ENCODE measurements around the gene IQCN. TPM values are rescaled to one million over a fixed set of nuclear protein-coding genes. Genes with fewer than 3 reads are reported as not detected.

Gene IQCN
- total RNA-seq = 6.9 and 10.4 TPM in 2 replicates
- long read RNA-seq = 0 reads

GRCh38 chr19:18274219-18274780 lies at the start of gene IQCN:
TSS of gene IQCN (minus strand) at chr19:18274452. CDS start at chr19:18269478, 4,974 bp downstream.
- H3K4me3 Mint-ChIP-seq (ENCODE audit: unreplicated experiment) = peak within 1 kb of the TSS; percentile 40
- H3K36me3 Mint-ChIP-seq (ENCODE audit: unreplicated experiment) = peaks cover 8% of the 10 kb centered on the region
- H3K9me3 Mint-ChIP-seq (ENCODE audit: unreplicated experiment) = no peaks in the 10 kb centered on the region
- TF ChIP-seq CTCF (IDR thresholded peaks at IDR 0.05) = no peak
- H3K27ac Mint-ChIP-seq (ENCODE audit: unreplicated experiment) = peak within 1 kb of the TSS; percentile 89
- DNase-seq (ENCODE audit: extremely low spot score, unreplicated experiment) = no peak
- H3K27me3 Mint-ChIP-seq (ENCODE audit: unreplicated experiment) = no peaks in the 10 kb centered on the region
- peaks cover 49% of the 10 kb centered on the region for H3K4me1 Mint-ChIP-seq (ENCODE audit: unreplicated experiment)

GRCh38 chr19:18322759-18323460 lies 48.7 kb upstream of the IQCN start, which contains the start of gene LSM4:
TSS of gene LSM4 (minus strand) at chr19:18323076. CDS start at chr19:18323020, 56 bp downstream.
- H3K36me3 Mint-ChIP-seq (ENCODE audit: unreplicated experiment) = no peaks in the 10 kb centered on the region
- no peaks in the 10 kb centered on the region for H3K9me3 Mint-ChIP-seq (ENCODE audit: unreplicated experiment)
- H3K4me1 Mint-ChIP-seq (ENCODE audit: unreplicated experiment) = peaks cover 25% of the 10 kb centered on the region
- H3K27ac Mint-ChIP-seq (ENCODE audit: unreplicated experiment) = peak within 1 kb of the TSS; percentile 94
- no peaks in the 10 kb centered on the region for H3K27me3 Mint-ChIP-seq (ENCODE audit: unreplicated experiment)
- H3K4me3 Mint-ChIP-seq (ENCODE audit: unreplicated experiment) = peak within 1 kb of the TSS; percentile 86
- no peak for TF ChIP-seq CTCF (IDR thresholded peaks at IDR 0.05)
- peak; percentile 99 for DNase-seq (ENCODE audit: extremely low spot score, unreplicated experiment)

GRCh38 chr19:18322318-18322758 lies 48.1 kb upstream of the IQCN start:
- H3K4me1 Mint-ChIP-seq (ENCODE audit: unreplicated experiment) = peaks cover 27% of the 10 kb centered on the region
- peak; percentile 28 for TF ChIP-seq CTCF (IDR thresholded peaks at IDR 0.05)
- peak overlapping the region; percentile 90 for H3K27ac Mint-ChIP-seq (ENCODE audit: unreplicated experiment)
- no peak for DNase-seq (ENCODE audit: extremely low spot score, unreplicated experiment)
- peak overlapping the region; percentile 86 for H3K4me3 Mint-ChIP-seq (ENCODE audit: unreplicated experiment)
- no peaks in the 10 kb centered on the region for H3K27me3 Mint-ChIP-seq (ENCODE audit: unreplicated experiment)
- H3K36me3 Mint-ChIP-seq (ENCODE audit: unreplicated experiment) = no peaks in the 10 kb centered on the region
- H3K9me3 Mint-ChIP-seq (ENCODE audit: unreplicated experiment) = no peaks in the 10 kb centered on the region

- H3K27me3 Mint-ChIP-seq (ENCODE audit: unreplicated experiment) = no peaks in the 10 kb centered on the region
- no peak for DNase-seq (ENCODE audit: extremely low spot score, unreplicated experiment)
- H3K27ac Mint-ChIP-seq (ENCODE audit: unreplicated experiment) = peak overlapping the region; percentile 90
- peaks cover 27% of the 10 kb centered on the region for H3K4me1 Mint-ChIP-seq (ENCODE audit: unreplicated experiment)
- no peaks in the 10 kb centered on the region for H3K9me3 Mint-ChIP-seq (ENCODE audit: unreplicated experiment)
- no peaks in the 10 kb centered on the region for H3K36me3 Mint-ChIP-seq (ENCODE audit: unreplicated experiment)
- TF ChIP-seq CTCF (IDR thresholded peaks at IDR 0.05) = no peak
- peak overlapping the region; percentile 86 for H3K4me3 Mint-ChIP-seq (ENCODE audit: unreplicated experiment)
These were observed 47.5 kb upstream of the IQCN start for GRCh38 chr19:18321734-18322102.
